ENCODE results near the gene FBXW10. TPM values are rescaled to one million over a fixed set of nuclear protein-coding genes. Genes with fewer than 3 reads are reported as not detected.
A peak's percentile ranks its signal among the peaks of the same experiment; 100 is the strongest.
"Not testable (repeated sequence)": the region's sequence is repeated elsewhere in the genome, so short reads cannot be mapped to it uniquely, and the experiment has no call there.

Gene FBXW10
- total and polyA plus RNA-seq, 2 donors (not counting 1 experiment from before 2014, with no cell fraction given), result 0.17 TPM; not detected in 1

- peak; percentile 33 to 51 for TF ChIP-seq CTCF (conservative IDR thresholded peaks at IDR 0.05 in 1 of 2, IDR thresholded peaks at IDR 0.05 in 1 of 2; ENCODE audit: low read depth in 1 of 2, low read length in 2 of 2)
- not testable (repeated sequence) for H3K4me2 ChIP-seq (ENCODE audit: extremely low read depth, insufficient read depth, low read length); H3K36me3 ChIP-seq (ENCODE audit: control insufficient read depth, insufficient read depth, low read length); H4K20me1 ChIP-seq (ENCODE audit: control insufficient read depth, extremely low read depth, insufficient read depth, low read length); H3K27ac ChIP-seq (ENCODE audit: insufficient read depth, low read length); H3K4me1 ChIP-seq (ENCODE audit: control insufficient read depth, extremely low read depth, insufficient read depth, low read length); H3K79me2 ChIP-seq (ENCODE audit: control insufficient read depth, insufficient read depth, low read length); H3K9ac ChIP-seq (ENCODE audit: insufficient read depth, low read length); H3K4me3 ChIP-seq (replicated peaks in 1 of 4; ENCODE audit: control extremely low read depth in 1 of 4, insufficient read depth in 1 of 4, low read depth in 3 of 4, low read length in 4 of 4); H2AFZ ChIP-seq (ENCODE audit: low read length); H3K9me3 ChIP-seq (ENCODE audit: control insufficient read depth, insufficient read depth, low read depth, low read length); H3K27me3 ChIP-seq (ENCODE audit: control insufficient read depth, insufficient read depth, low read length)
- peak; percentile 37 to 67 for DNase-seq (ENCODE audit: low read depth in 2 of 2)
Observed at GRCh38 chr17:18712354-18712999, 31.4 kb upstream of the FBXW10 start.

GRCh38 chr17:18718643-18719427 lies 25.0 kb upstream of the FBXW10 start:
- H3K9ac ChIP-seq (ENCODE audit: insufficient read depth, low read length); H3K27ac ChIP-seq (ENCODE audit: insufficient read depth, low read length); H3K4me2 ChIP-seq (ENCODE audit: extremely low read depth, insufficient read depth, low read length); H3K9me3 ChIP-seq (ENCODE audit: control insufficient read depth, insufficient read depth, low read depth, low read length); H3K27me3 ChIP-seq (ENCODE audit: control insufficient read depth, insufficient read depth, low read length); H4K20me1 ChIP-seq (ENCODE audit: control insufficient read depth, extremely low read depth, insufficient read depth, low read length); H2AFZ ChIP-seq (ENCODE audit: low read length); H3K36me3 ChIP-seq (ENCODE audit: control insufficient read depth, insufficient read depth, low read length); H3K4me1 ChIP-seq (ENCODE audit: control insufficient read depth, extremely low read depth, insufficient read depth, low read length); H3K4me3 ChIP-seq (replicated peaks in 1 of 4; ENCODE audit: control extremely low read depth in 1 of 4, insufficient read depth in 1 of 4, low read depth in 3 of 4, low read length in 4 of 4); H3K79me2 ChIP-seq (ENCODE audit: control insufficient read depth, insufficient read depth, low read length): not testable (repeated sequence)
- peak in 1 of 2 donors; percentile 50 for DNase-seq (ENCODE audit: low read depth in 2 of 2)

- not testable (repeated sequence) for H4K20me1 ChIP-seq (ENCODE audit: control insufficient read depth, extremely low read depth, insufficient read depth, low read length); H3K27me3 ChIP-seq (ENCODE audit: control insufficient read depth, insufficient read depth, low read length); H2AFZ ChIP-seq (ENCODE audit: low read length); H3K4me3 ChIP-seq (replicated peaks in 1 of 4; ENCODE audit: control extremely low read depth in 1 of 4, insufficient read depth in 1 of 4, low read depth in 3 of 4, low read length in 4 of 4); H3K4me2 ChIP-seq (ENCODE audit: extremely low read depth, insufficient read depth, low read length); H3K4me1 ChIP-seq (ENCODE audit: control insufficient read depth, extremely low read depth, insufficient read depth, low read length); H3K9me3 ChIP-seq (ENCODE audit: control insufficient read depth, insufficient read depth, low read depth, low read length); H3K36me3 ChIP-seq (ENCODE audit: control insufficient read depth, insufficient read depth, low read length); H3K79me2 ChIP-seq (ENCODE audit: control insufficient read depth, insufficient read depth, low read length); DNase-seq (ENCODE audit: low read depth in 2 of 2); H3K27ac ChIP-seq (ENCODE audit: insufficient read depth, low read length); H3K9ac ChIP-seq (ENCODE audit: insufficient read depth, low read length)
Observed at GRCh38 chr17:18719428-18720110, 24.3 kb upstream of the FBXW10 start.

GRCh38 chr17:18721775-18722547 lies 21.9 kb upstream of the FBXW10 start:
- H3K4me3 ChIP-seq (replicated peaks in 1 of 4; ENCODE audit: control extremely low read depth in 1 of 4, insufficient read depth in 1 of 4, low read depth in 3 of 4, low read length in 4 of 4); H3K9me3 ChIP-seq (ENCODE audit: control insufficient read depth, insufficient read depth, low read depth, low read length); H3K4me1 ChIP-seq (ENCODE audit: control insufficient read depth, extremely low read depth, insufficient read depth, low read length); H3K4me2 ChIP-seq (ENCODE audit: extremely low read depth, insufficient read depth, low read length); H3K79me2 ChIP-seq (ENCODE audit: control insufficient read depth, insufficient read depth, low read length); H3K9ac ChIP-seq (ENCODE audit: insufficient read depth, low read length); H3K27ac ChIP-seq (ENCODE audit: insufficient read depth, low read length); H3K36me3 ChIP-seq (ENCODE audit: control insufficient read depth, insufficient read depth, low read length); H3K27me3 ChIP-seq (ENCODE audit: control insufficient read depth, insufficient read depth, low read length); DNase-seq (ENCODE audit: low read depth in 2 of 2); H4K20me1 ChIP-seq (ENCODE audit: control insufficient read depth, extremely low read depth, insufficient read depth, low read length); H2AFZ ChIP-seq (ENCODE audit: low read length): not testable (repeated sequence)

- not testable (repeated sequence) for H3K36me3 ChIP-seq (ENCODE audit: control insufficient read depth, insufficient read depth, low read length); H3K4me2 ChIP-seq (ENCODE audit: extremely low read depth, insufficient read depth, low read length); H3K9me3 ChIP-seq (ENCODE audit: control insufficient read depth, insufficient read depth, low read depth, low read length); H3K4me3 ChIP-seq (replicated peaks in 1 of 4; ENCODE audit: control extremely low read depth in 1 of 4, insufficient read depth in 1 of 4, low read depth in 3 of 4, low read length in 4 of 4); H4K20me1 ChIP-seq (ENCODE audit: control insufficient read depth, extremely low read depth, insufficient read depth, low read length); H3K79me2 ChIP-seq (ENCODE audit: control insufficient read depth, insufficient read depth, low read length); H3K4me1 ChIP-seq (ENCODE audit: control insufficient read depth, extremely low read depth, insufficient read depth, low read length); H2AFZ ChIP-seq (ENCODE audit: low read length); H3K9ac ChIP-seq (ENCODE audit: insufficient read depth, low read length); H3K27me3 ChIP-seq (ENCODE audit: control insufficient read depth, insufficient read depth, low read length); H3K27ac ChIP-seq (ENCODE audit: insufficient read depth, low read length); DNase-seq (ENCODE audit: low read depth in 2 of 2)
Observed at GRCh38 chr17:18722612-18723011, 21.2 kb upstream of the FBXW10 start.

Data from fibroblast of lung (primary cell).